Measurements from ENCODE around the gene JADE3.
A peak's percentile ranks its signal among the peaks of the same experiment; 100 is the strongest.
"Not testable (repeated sequence)": the region's sequence is repeated elsewhere in the genome, so short reads cannot be mapped to it uniquely, and the experiment has no call there.

JADE3 gene

DNA sequence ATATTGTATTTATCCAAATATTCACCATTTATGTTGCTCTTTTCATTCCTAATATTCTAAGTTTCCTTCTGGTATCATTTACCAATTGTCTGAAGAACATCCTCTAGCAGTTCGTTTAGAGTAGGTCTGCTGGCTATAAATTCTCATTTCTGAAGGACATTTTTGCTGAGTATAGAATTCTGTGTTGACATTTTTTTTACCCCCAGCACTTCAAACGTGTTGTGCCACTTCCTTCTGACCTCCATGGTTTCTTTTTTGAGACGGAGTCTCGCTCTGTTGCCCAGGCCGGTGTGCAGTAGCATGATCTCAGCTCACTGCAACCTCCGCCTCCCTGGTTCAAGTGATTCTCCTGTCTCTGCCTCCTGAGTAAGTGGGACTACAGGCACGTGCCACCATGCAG is 26.4 kb downstream of the JADE3 start:
- no peak for DNase-seq

DNA sequence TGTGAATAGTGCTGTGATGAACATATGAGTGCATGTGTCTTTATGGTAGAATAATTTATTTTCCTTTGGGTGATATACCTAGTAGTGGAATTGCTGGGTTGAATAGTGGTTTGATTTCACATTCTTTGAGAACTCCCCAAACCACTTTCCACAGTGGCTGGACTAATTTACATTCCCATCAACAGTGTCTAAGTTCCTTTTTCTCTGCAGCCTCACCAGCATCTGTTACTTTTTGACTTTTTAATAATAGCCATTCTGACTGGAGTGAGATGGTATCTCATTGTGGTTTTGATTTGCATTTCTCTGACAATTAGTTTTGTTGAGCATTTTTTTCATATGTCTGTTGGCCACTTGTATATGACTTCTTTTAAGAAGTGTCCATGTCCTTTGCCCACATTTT is 29.1 kb downstream of the JADE3 start:
- peak in 1 of 2 experiments; percentile 20 for DNase-seq

DNA sequence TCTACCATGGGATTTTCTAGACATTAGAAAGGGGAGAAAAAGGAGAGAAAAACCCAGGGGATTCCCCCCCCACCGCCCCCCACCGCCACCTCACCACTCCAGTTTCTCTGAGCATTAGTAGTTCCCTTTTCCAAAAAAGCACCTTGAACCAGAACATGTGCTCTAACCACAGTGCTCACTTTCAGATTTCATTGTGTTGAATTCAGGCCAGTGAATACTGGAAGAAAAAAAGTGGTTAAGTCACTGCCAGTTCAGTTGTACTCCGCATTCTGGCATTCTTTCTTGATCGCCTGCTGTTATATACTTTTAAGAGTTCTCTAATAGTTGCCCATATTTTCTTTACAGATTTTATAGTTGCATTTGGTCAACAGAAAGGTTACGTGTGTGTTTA is 40.9 kb downstream of the JADE3 start:
- DNase-seq: no peak

DNA sequence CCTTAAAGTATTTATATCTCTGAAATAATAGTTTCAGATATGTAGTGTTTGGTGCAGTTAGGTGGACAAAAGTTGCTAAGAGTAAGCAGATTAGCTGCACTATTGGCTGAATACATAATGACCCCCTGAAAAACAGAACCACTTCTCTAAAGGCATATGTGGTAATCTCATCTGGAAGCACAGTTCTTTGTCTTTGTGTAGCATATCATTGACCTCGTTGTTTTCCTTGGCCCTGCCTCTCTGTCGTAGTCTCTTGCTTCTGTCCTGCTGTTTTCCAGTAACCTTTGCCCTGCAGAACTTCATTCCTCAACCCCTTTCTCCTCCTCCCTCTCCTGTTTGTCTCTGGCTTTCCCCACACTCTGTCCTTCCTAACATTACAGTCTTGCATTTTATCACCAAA is 41.4 kb downstream of the JADE3 start:
- DNase-seq: no peak

DNA sequence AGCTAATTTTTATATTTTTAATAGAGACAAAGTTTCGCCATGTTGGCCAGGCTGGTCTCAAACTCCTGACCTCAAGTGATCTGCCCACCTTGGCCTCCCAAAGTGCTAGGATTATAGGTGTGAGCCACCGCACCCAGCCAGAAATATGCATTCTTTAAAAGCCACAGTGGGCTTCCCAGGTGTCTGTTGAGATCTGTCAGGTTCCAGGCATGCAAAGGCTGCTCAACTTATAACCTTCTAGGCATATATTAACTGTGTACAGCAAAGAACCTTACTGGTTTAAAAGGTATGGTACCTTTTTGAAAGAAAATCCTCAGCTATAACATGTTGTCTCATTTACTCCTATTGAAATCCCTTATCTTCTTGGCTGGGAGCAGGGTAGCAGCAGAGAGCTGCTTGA is 42.5 kb downstream of the JADE3 start:
- DNase-seq: no peak

DNA sequence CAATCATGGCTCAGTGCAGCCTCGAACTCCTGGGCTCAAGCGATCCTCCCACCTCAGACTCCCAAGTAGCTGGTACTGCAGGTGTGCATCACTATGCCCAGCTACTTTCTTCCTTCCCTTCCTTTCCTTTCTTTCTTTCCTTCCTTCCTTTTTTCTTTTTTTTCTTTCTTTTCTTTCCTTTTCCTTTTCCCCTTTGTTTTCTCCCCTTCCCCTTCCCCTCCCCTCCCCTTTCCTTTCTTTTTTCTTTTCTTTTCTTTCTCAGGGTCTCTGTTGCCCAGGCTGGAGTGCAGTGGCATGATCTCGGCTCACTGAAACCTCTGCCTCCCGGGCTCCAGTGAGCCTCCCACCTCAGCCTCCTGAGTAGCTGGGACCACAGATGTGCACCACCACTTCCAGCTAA is 44.4 kb downstream of the JADE3 start:
- DNase-seq: not testable (repeated sequence)

DNA sequence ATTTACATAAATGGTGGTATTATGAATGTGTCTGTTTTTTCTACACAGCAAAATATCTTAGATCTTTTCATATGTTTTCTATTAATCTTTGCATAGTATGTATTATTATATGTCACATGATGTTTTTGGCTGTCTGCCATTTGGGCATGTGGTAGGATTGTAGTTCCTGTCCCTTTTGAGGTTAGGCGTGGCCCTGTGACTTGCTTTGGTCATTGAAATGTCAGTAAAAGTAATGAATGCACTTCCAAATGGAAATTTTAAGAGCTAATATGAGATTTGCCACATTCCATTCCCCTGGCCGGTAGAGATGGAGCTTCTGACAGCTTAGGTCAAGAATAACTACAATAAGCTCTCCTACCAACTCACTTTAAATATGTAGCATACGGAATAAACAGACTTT is 45.1 kb downstream of the JADE3 start:
- DNase-seq: no peak

DNA sequence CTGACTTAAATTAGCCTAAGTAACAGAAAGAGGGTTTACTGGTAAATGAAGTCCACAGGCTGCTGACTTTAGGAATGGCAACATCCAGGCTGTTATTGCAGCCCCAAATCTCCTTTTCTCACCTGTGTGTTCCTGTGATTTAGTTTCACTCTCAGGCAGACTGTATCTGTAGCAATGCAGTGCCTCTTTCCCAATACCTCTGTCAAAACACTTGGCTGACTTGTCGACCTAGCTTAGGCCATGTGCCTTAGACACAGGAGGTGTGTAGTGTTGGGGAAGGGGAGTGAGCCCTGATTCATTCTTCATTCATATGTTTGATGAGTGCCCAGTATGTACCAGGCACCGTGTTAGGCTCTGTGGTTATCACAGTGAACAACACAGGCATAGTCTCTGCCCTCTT is 46.9 kb downstream of the JADE3 start:
- DNase-seq: no peak

DNA sequence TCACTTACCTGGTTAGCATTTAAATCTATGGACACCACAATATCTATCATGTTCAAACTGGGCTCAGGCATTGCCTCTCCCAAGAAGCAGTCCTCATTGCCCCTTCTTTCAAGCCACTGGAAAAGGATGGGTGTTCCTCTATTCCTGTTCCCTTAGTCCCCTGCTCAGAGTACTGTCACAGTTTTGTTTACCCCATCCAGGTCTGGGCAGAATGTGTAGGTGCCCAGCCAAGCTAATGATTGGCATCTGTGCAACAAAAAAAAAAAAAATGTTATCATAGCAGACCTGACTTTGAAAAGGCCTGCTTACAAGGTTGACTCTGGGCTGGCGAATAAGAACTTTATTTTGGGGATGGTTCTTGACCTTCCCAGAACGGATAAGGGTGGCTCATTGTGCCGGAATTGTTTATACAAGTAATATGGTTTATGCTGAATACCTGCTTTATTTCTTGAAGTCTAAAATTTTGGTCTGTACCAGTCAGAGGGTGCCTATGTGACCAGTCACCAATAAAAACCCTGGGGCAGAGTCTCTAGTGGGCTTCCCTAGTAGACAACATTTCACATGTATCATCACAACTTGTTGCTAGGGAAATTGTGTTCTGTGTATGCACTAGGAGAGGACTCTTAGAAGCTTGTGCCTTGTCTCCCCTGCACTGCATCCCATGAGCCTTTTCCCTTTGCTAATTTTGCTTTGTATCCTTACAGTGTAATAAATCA is 47.9 kb downstream of the JADE3 start:
- no peak for DNase-seq

DNA sequence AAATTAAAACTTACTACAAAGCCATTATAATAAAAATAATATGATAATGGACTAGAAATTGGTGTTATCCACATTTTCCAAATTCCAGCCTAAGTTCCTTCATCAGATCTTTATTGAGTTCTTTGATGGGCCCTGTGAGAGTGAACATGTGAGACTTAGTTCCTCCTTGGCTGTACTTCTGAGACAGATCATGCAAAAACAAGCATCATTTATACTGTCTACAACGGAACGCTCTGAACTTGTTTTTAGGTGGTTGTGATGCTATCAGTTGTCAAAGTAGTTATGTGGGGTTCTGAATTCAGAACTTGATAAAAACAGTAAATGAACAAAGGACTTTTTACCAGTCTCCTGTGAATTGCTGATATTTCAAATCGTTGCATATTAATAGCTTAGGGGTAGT is 48.9 kb downstream of the JADE3 start:
- DNase-seq: no peak

DNA sequence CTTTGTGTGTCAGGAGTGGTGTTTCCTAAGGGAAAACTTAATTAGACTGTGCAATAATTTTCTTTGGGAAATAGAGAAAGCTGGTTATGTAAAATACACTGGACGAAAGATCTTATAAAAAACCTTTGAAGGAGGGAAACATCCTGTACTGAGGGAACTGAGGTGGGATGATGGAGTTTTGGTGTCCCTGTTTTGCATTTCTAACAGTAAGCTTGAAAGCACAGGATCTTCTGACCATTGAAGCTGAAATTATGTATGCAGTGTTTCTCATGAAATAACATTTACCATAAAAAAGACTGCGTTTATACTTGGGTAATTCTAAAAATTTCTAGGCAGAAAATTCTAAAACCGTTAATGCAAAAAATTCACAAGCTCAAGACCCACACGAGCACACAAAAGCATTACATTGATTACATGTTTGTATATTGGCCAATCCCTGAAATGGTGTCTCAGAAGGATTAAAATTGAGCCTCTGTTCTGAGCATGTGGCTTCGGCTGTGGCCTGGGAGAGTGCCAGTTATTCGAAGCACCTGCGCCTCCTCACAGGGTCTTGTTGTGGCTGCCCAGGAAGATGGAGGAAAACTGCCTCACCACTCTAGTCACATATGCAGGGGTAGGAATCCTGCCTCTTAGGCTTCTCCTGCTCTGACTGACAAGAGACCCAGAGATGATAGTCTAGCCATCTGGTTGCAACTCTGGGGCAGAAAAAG is 49.5 kb downstream of the JADE3 start:
- peak in 1 of 2 experiments; percentile 47 for DNase-seq

DNA sequence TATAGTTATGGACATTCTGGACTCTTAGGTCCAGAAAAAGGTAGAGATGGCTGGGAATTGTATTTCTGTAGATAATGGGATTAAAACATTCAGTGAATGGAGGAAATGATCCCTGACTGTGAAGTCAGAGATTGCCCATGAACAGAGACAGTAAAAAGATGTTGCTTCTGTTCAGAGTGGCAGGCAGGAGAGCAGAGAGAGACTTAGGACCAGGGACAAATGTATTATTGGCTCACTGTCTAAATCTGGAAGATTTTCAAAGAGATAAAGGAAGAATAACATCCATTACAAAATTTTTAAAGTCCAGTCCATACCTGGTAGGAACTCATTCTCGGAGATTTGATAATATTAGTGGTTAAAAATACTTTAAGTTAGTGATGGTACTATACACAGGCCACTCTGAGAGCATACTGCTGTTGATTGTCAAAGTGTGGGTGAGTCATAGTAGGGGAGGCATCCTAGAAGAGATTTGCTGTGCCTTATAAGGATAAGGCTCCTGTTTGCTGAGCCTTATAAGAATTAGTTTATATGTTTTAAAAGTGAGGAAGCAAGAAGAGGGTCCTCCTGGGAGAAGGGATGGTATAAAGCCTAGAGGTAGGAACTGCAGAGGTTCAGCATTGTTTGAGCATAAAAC is 53.0 kb downstream of the JADE3 start:
- no peak for DNase-seq

DNA sequence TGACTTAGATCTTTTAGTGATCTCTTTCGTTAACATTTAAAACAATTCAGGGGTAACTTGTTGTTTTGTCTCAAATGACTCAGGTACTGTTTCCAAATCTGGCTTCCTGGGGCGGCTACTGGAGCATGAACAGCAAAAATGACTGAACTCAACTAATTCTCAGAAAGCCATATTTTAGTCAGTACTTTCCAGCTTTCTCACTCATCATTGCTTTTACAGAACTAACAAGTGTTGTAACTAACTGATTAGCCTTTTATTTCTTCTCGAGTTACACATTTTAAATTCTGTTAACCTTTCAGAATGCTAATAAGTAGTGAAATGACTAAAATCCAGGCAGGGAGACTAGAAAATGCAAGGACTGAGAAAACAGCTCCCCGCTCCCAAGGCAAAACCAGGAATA is 55.3 kb downstream of the JADE3 start:
- no peak for DNase-seq

DNA sequence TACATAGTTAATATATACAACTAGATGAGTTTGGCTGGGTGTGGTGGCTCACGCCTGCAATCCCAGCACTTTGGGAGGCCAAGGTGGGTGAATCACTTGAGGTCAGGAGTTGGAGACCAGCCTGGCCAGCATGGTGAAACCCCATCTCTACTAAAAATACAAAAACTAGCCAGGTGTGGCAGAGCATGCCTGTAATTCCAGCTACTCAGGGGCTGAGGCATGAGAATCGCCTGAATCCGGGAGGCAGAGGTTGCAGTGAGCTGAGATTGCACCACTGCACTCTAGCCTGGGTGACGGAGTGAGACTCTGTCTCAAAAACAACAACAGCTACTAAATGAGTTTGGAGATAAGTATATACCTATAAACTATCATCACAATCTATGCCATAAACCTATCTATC is 64.8 kb downstream of the JADE3 start:
- not testable (repeated sequence) for DNase-seq

DNA sequence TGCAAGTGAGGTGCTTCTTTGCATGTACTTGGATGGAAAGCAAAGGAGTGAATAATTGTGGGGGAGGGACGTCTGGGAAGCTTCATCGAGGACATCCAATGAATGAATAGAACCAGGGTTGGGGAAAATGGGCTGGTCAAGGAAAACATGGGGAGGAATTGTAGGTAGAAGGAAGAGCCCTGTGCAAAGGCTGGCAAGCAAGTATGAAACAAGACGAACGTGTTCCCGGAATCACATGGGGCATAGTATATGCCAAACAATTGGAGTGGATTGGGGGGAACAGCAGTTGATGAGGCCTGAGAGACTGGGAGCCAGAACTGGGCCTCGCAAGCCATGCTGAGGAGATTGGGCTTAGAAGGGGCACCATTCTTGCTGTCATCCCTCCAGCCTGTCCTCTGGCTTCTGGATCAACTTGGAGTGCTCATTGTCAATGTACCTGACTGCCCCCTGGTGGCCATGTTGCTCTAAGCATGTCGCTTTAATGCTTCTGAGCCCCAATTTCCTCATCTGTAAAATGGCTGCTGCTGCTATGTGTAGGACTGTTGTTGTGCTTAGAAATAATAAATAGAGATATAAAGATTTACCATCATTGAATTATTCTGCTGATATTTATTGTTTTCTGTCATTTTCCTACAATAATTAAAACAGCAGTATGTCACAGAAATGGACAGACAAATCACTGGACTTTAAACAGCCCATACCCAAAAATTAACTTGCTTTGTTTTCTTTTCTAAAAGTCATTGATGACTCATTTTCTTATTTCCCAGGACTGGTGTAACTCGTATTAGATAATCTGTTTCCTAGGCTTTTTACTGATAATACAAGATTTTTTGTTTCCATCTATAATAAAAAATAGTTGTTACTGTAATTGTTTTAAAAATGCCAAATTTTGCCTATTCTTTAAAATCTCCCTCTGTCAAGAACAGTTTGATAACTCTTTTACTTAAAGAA is 66.4 kb downstream of the JADE3 start:
- DNase-seq: peak; percentile 23 to 81

DNA sequence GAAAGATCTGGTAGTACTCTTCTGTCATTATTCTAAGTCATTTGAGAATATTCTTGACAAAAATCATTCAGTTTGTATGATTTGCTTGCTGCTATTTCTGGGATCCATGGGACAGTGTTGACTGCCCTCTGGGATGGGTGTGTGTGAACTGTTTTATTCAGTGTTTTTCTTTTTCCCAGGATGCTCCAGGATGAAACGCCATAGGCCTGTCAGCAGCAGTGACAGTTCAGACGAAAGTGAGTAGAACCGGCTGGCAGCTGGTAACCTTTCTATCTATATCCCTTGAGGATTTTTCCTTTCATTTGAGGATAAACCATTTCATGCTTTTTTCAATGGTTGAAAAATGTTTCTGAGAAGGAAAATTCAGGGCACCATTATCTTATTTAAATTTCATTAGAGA is 72.5 kb downstream of the JADE3 start:
- no peak for DNase-seq

DNA sequence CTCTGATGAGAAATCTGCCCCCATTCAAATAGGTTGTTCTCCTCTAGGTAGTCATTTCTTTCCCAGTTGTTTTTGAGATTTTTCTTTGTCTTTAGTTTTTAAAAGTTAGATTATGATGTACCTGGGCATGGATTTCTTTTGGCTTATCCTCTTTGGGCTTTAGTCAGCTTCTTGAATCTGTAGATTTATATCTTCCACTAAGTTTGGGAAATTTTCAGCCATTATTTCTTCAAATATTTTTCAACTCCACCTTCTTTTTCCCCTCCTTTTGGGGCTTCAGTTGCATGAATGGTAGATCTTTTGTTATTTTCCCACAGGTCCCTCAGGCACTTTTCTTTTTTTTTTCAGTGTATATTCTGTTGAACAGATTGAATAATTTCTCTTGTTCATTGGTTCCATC is 77.3 kb downstream of the JADE3 start:
- DNase-seq: no peak

DNA sequence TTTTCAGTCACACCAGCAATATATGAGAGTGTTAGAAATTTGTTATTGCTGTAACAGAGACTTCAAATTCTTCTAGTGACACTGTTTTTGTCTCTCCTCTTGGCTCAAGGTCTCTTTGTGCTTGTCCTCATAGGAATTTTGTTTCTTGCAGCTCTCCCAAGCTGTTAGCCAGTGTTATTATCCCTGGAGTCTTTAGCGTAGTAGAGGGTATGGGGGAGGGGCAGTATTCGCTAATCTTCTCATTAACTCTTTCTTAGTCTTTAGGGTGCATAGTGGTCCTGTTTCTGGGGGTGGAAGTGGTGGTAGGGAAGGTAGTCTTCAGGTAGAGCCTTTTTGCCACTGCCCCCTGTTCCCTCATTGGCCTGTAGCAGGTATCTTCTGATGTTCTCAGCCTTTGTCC is 79.4 kb downstream of the JADE3 start:
- no peak for DNase-seq

DNA sequence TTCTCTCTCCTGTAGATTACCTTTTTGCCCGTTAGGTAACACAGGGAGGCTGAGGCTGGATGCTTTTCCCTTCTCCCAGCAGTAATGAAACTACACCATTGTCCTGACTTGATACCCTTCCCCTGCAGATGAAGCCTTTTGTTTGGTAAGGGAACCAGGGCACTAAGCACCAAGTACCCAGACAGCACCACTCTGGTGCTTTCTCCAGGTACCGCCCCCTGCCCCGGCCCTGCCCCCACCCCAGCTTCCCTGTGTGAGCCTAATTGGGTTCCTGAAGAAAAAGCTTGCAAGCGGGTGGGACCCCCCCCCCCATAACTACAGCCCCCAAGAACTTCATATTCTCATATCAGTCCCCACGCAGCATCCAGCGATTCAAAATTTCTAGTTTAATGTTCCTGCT is 79.8 kb downstream of the JADE3 start:
- no peak for DNase-seq

DNA sequence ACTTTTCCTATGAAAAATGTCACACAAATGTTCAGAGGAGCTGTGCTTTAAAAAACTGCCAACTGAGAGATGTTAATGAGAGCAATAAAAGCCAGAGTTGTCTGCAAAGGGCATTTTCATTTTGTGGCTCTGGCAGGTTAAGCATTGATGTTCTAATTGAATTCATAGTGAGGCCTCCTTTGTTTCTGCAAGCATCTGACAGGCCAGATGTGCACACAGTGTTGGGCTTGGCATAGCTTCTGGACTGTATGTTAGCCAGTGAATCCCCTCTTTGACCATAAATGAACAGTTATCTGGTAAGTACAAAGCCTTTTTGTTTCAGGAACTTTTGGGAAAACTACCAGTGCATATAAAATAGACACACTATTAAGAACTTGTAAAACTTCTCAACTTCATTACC is 81.9 kb downstream of the JADE3 start:
- no peak for DNase-seq

DNA sequence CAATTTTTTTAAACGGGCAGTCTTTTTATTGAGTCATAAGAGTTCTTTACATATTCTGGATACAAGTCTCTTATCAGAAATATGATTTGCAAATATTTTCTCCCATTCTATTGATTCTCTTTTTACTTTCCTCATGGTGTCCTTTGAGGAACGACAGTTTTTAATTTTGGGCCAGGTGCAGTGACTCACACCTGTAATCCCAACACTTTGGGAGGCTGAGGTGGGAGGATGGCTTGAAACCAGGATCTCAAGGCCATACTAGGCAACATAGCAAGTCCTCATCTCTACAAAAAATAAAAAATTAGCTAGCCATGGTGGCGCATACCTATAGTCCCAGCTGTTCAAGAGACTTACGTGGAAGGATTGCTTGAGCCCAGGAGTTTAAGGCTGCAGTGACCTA is 99.9 kb downstream of the JADE3 start:
- no peak for DNase-seq

DNA sequence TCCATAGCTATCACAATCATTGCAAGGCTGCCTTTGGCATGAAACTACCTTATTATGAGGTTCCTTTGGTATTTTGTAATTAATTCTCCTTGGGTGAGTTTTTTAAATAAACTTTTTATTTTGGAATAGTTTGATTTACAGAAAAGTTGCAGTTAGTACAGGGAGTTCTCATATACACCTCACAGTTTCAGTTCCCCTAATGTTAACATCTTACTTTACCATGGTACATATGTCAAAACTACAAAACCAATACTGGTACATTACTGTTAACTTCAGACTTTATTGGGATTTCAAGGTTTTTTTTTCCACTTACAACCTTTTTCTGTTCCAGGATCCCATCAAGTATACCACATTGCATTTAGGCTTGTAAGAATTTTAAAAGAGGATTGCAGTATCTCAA is 114.0 kb downstream of the JADE3 start:
- DNase-seq: no peak

DNA sequence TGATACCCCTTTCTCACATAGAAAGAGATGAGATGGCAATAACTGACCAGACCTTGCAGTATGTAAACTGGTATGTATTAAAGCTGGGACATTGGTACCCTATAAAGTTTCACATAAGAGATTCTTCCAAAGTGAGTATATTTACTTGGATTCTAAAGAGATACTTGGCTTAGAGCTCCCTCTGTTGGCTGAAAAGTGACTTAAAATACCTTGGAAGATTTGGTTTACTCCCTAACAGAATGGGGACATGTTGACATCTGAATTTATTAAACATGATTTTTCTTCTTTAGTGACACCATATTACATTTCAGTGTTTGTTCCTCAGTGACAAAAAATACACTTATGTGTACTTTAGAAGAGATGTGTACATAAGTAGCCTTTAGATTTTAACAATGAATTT is 118.1 kb downstream of the JADE3 start:
- DNase-seq: peak; percentile 47 to 79
